PC-9 (cell line): ENCODE results near the gene RSPH9. TPM values are rescaled to one million over a fixed set of nuclear protein-coding genes. Genes with fewer than 3 reads are reported as not detected.

Source experiments
- BruUV-seq: library from RNA; stranded (reverse); fragments of 400-500 nt; replicated peaks from 2 replicates; lab custom pipeline; 2021; lab: Mats Ljungman, UMichigan
- CTCF ChIA-PET: fragments of 300-600 bp; sonication (Branson Sonifier 250); formaldehyde crosslinking; loops from one replicate; lab custom pipeline; 2022; ENCODE audit warnings: antibody characterized with exemption; lab: Charles Lee
- POLR2A ChIA-PET: fragments of 300-600 bp; sonication (Branson Sonifier 250); formaldehyde crosslinking; loops from one replicate; lab custom pipeline; 2022; ENCODE audit warnings: antibody characterized with exemption; ENCODE audit not compliant: unreplicated experiment; lab: Charles Lee
- DNase-seq, 2 experiments: peaks; one replicate each; pipeline versions ENCODE4 v3.0.0 to v3.0.0-alpha.2; 2015 to 2022; ENCODE audit warnings: mixed read lengths in 1 of 2
- H2AFZ ChIP-seq: fragments of 200-600 bp; sonication (generic); 2 replicates; pipeline ENCODE4 v1.8.1; 2017; ENCODE audit warnings: antibody characterized with exemption
- H3F3A ChIP-seq: fragments of 200-600 bp; sonication (generic); 2 replicates; pipeline ENCODE4 v1.8.1; 2017; ENCODE audit warnings: antibody characterized with exemption, mild to moderate bottlenecking, low read depth; ENCODE audit not compliant: insufficient read depth
- H3K27ac ChIP-seq: fragments of 200-600 bp; sonication (generic); 2 replicates; pipeline ENCODE4 v1.6.1; 2016; ENCODE audit warnings: mixed run types
- H3K27me3 ChIP-seq: fragments of 200-600 bp; sonication (generic); 2 replicates; pipeline ENCODE4 v1.6.1; 2016; ENCODE audit warnings: low read depth, mixed run types; ENCODE audit not compliant: insufficient read depth
- H3K36me3 ChIP-seq: fragments of 200-600 bp; sonication (generic); 2 replicates; pipeline ENCODE4 v1.6.1; 2016; ENCODE audit warnings: low read depth, mixed run types
- H3K4me1 ChIP-seq: fragments of 200-600 bp; sonication (generic); replicated peaks from 2 replicates; pipeline ENCODE4 v1.6.1; 2016; ENCODE audit warnings: mixed run types; ENCODE audit not compliant: insufficient read depth
- H3K4me2 ChIP-seq: fragments of 200-600 bp; sonication (generic); 2 replicates; pipeline ENCODE4 v1.6.1; 2017; ENCODE audit warnings: mixed run types
- H3K4me3 ChIP-seq: fragments of 200-600 bp; sonication (generic); 2 replicates; pipeline ENCODE4 v1.6.1; 2016; ENCODE audit warnings: mixed run types
- H3K79me2 ChIP-seq: fragments of 200-600 bp; sonication (generic); 2 replicates; pipeline ENCODE4 v1.6.1; 2017; ENCODE audit warnings: low read depth, mixed run types
- H3K9me2 ChIP-seq: fragments of 200-600 bp; sonication (generic); 2 replicates; pipeline ENCODE4 v1.8.1; 2017; ENCODE audit warnings: mild to moderate bottlenecking; ENCODE audit not compliant: insufficient read depth
- H3K9me3 ChIP-seq: fragments of 200-600 bp; sonication (generic); 2 replicates; pipeline ENCODE4 v1.8.1; 2016; ENCODE audit warnings: low read depth; ENCODE audit not compliant: insufficient read depth
- H4K20me1 ChIP-seq: fragments of 200-600 bp; sonication (generic); 2 replicates; pipeline ENCODE4 v1.8.1; 2017; ENCODE audit not compliant: insufficient read depth
- EZH2 ChIP-seq: fragments of 200-600 bp; sonication (generic); IDR thresholded peaks from 2 replicates; pipeline ENCODE4 v1.8.0; 2017; ENCODE audit warnings: antibody characterized with exemption, low read depth
- intact Hi-C: fragments of 100-400 bp; cut with micrococcal nuclease; formaldehyde crosslinking; loops from one replicate; pipeline ENCODE4 v1.10.0; 2022; ENCODE audit not compliant: unreplicated experiment
- total RNA-seq: library from RNA; stranded (reverse); gene quantifications from 2 replicates; pipeline ENCODE4 v1.2.3, GENCODE V29; 2021
- TF ChIP-seq, protein P1 (sequence below): fragments of 200-600 bp; sonication (generic); conservative IDR thresholded peaks from 2 replicates; pipeline ENCODE4 v1.6.1; 2017; ENCODE audit warnings: mixed run types, antibody characterized with exemption, mild to moderate bottlenecking, moderate library complexity

RSPH9 gene
- total RNA-seq, 1 experiment from 2014 or later: not detected

GRCh38 chr6:43624786-43625288 lies 20.0 kb upstream of the RSPH9 start:
- intact Hi-C loops: loop anchor here (5.0 kb wide), 1 partner anchor 453 kb away; the partner anchor contains the start of gene SRF
- CTCF ChIA-PET: no interaction called here

DNA sequence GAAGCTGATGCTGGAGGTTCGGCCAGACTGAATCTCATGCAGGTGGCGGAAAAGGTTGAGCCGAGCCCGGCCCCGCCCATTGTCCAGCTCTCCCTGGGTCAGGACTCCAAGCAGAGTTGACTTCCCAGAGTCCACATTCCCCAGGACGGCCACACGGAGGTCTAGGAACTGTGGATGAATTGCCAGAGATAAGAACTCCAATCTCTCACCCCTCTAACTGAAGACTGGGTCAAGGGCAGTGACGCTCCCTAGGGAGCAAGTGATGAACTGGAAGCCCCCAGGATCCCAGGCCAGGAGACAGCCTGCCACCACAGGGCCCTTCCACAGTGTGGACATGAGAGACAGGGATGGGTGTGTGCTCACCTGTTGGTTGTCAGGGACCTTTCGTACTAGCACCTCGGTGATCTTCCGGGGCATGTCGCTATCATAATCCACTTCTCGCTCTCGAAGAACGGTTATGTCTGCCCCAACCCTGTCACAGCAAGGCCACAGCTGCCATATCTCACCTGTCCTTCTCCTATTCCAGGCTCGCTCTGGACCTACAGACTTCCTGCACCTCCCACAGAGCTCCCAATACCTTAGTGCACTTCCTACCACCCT lies 19.3 kb upstream of the RSPH9 start:
- peaks cover 54% of the 10 kb centered on the region for H3K36me3 ChIP-seq
- DNase-seq: no peak
- BruUV-seq: no TSS peak
- no peaks in the 10 kb centered on the region for H3K9me3 ChIP-seq
- H3K4me3 ChIP-seq: no peak overlapping the region
- peaks cover 36% of the 10 kb centered on the region for H3K79me2 ChIP-seq
- ChIA-PET CTCF (interaction anchor here (0.6 kb wide), 1 partner anchor 564 kb away, joined by 6 read pairs; no protein-coding TSS in a partner anchor), POLR2A (no interaction called here)
- intact Hi-C loops: loop anchor here (5.0 kb wide), 1 partner anchor 453 kb away; the partner anchor contains the start of gene SRF
- no peak for TF ChIP-seq EZH2
- TF ChIP-seq, protein P1, sequence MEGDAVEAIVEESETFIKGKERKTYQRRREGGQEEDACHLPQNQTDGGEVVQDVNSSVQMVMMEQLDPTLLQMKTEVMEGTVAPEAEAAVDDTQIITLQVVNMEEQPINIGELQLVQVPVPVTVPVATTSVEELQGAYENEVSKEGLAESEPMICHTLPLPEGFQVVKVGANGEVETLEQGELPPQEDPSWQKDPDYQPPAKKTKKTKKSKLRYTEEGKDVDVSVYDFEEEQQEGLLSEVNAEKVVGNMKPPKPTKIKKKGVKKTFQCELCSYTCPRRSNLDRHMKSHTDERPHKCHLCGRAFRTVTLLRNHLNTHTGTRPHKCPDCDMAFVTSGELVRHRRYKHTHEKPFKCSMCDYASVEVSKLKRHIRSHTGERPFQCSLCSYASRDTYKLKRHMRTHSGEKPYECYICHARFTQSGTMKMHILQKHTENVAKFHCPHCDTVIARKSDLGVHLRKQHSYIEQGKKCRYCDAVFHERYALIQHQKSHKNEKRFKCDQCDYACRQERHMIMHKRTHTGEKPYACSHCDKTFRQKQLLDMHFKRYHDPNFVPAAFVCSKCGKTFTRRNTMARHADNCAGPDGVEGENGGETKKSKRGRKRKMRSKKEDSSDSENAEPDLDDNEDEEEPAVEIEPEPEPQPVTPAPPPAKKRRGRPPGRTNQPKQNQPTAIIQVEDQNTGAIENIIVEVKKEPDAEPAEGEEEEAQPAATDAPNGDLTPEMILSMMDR: no peak
- peak overlapping the region; percentile 79; the same call in 1 of the 2 replicates for H3K4me2 ChIP-seq
- H3K27me3 ChIP-seq: no peaks in the 10 kb centered on the region
- H3K4me1 ChIP-seq: peaks cover 25% of the 10 kb centered on the region
- H3K9me2 ChIP-seq: no peaks in the 10 kb centered on the region
- H2AFZ ChIP-seq: no peak overlapping the region
- peaks cover 49% of the 10 kb centered on the region for H3F3A ChIP-seq
- H4K20me1 ChIP-seq: no peaks in the 10 kb centered on the region
- H3K27ac ChIP-seq: peak overlapping the region; percentile 96; the same call in 1 of the 2 replicates

More at GRCh38 chr6:43624786-43625288, 20.0 kb upstream of the RSPH9 start:
- DNase-seq: no peak
- TF ChIP-seq, protein P1: no peak
- TF ChIP-seq EZH2: no peak
- Histone ChIP-seq H3K27ac (no peak overlapping the region), H2AFZ (no peak overlapping the region), H3F3A (peaks cover 45% of the 10 kb centered on the region), H4K20me1 (no peaks in the 10 kb centered on the region), H3K4me2 (no peak overlapping the region), H3K4me1 (peaks cover 22% of the 10 kb centered on the region), H3K36me3 (peaks cover 56% of the 10 kb centered on the region), H3K9me3 (no peaks in the 10 kb centered on the region), H3K79me2 (peaks cover 36% of the 10 kb centered on the region), H3K9me2 (no peaks in the 10 kb centered on the region), H3K27me3 (no peaks in the 10 kb centered on the region), H3K4me3 (no peak overlapping the region)
- BruUV-seq: no TSS peak
- POLR2A ChIA-PET: no interaction called here

DNA sequence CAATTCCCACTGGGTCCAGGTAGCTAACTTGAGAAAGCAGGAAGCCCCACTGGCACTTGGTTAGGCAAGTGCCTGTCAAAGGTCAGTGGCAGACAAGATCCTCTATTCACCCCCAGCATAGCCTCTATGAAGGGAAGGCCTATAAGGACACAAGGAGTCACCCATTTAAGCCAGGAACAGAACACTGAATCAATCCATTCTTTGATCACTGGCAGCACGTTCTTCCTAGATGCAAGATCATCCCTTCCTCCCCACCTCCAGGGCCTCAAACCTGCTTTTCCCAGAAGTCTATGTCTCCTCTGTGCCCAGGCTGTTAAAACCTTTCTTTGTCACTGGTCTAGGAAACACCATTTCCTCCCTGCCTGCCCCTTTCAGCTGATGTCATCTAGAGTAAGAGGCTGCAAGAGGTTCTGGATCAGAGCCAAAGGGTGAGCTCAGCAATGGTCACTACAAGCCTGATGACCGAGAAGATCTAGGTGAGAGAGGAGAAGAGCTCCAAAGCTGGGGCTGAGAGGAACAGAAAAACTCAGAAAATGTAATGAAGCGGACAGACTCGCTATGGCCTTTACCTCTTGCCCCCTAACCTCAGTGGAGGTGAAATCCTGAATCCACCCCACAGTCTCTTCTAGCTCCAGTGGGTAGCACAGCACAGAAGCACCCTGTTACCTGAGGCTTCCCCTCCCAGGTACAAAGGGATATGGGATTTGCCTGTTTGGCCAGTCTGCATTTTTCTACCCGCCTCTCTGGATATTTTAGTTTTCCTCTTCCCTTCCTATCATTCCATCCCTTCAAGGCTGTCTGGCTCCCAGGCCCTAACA lies 17.6 kb upstream of the RSPH9 start:
- H3K79me2 ChIP-seq: peaks cover 36% of the 10 kb centered on the region
- H3K4me1 ChIP-seq: peaks cover 34% of the 10 kb centered on the region
- DNase-seq: peak; percentile 78 to 93
- intact Hi-C loops: loop anchor here (5.0 kb wide), 1 partner anchor 455 kb away; the partner anchor contains the start of gene SRF
- TF ChIP-seq EZH2: no peak
- TF ChIP-seq, protein P1: no peak
- no peak overlapping the region for H2AFZ ChIP-seq
- H3K9me2 ChIP-seq: no peaks in the 10 kb centered on the region
- BruUV-seq: no TSS peak
- no peaks in the 10 kb centered on the region for H3K27me3 ChIP-seq
- H3K9me3 ChIP-seq: no peaks in the 10 kb centered on the region
- H3K4me2 ChIP-seq: peak overlapping the region; percentile 79
- ChIA-PET CTCF (interaction anchor here (0.5 to 0.7 kb wide), 2 partner anchors 142 to 375 kb away, joined by 3 to 8 read pairs; no protein-coding TSS in a partner anchor), POLR2A (interaction anchor here (0.5 to 0.7 kb wide), 4 partner anchors 14 to 1515 kb away, joined by 4 to 6 read pairs (median 4); no protein-coding TSS in a partner anchor)
- peak overlapping the region; percentile 93 for H3K4me3 ChIP-seq
- no peaks in the 10 kb centered on the region for H4K20me1 ChIP-seq
- H3K36me3 ChIP-seq: peaks cover 45% of the 10 kb centered on the region
- H3F3A ChIP-seq: peaks cover 53% of the 10 kb centered on the region
- H3K27ac ChIP-seq: peak overlapping the region; percentile 96
